Upper lobe of left lung (tissue), 4 donors: ENCODE data around the gene GAK.

Source experiments
- EP300 ChIP-seq, 4 donors: sonication (generic); formaldehyde crosslinking; IDR thresholded peaks; one replicate each; pipeline ENCODE4 v1.5.1; 2017; ENCODE audit warnings: antibody characterized with exemption in 4 of 4, control low read depth in 2 of 4
- POLR2A ChIP-seq, 4 donors: fragments of 450-650 bp; IDR thresholded peaks; one replicate each; pipeline ENCODE4 v1.5.1; 2016 to 2017; ENCODE audit warnings: antibody characterized with exemption in 4 of 4, mild to moderate bottlenecking in 2 of 4
- POLR2AphosphoS5 ChIP-seq, 2 donors: sonication (generic); formaldehyde crosslinking; IDR thresholded peaks; one replicate each; pipeline ENCODE4 v1.5.1; 2017; ENCODE audit warnings: antibody characterized with exemption in 2 of 2
- TF ChIP-seq, protein P1 (sequence below), 6 experiments: fragments of 450-650 bp in 4 of 6; fragments of 200-600 bp in 2 of 6; sonication (generic) in 2 of 6; IDR thresholded peaks; one replicate each; pipeline ENCODE4 v1.5.1; 2016 to 2019; ENCODE audit warnings: antibody characterized with exemption in 6 of 6

DNA sequence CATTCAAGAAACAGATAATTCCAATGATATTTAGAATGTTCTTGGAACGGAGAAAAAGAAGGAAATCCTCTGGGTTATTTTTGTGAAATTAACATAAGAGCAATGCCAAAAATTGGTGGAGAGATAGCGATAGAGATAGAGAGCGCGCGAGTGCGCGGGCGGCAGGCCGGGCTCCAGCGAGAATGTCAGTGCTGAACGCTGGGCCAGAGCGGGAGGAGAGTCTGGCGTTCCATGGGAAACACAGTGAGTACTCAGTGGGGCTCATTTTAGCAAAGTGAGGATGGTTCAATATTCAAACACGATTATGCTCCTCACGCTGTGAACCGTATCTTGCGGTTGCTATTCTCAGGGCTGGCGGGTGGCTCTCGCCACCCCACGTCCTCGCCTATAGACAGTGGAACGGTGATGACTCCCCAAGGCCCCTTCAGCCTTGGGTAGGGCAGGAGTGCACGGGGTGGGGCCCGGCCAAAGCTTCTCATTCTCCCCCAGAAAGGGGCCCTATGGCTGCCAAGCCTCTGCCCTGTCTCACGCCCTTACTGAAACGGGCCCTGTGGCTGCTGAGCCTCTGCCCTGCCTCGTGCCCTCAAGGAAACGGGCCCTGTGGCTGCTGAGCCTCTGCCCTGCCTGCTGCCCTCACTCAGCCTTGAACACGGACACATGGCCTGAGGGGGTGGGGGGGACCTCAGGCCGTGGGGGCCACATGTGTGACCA is 123.1 kb downstream of the GAK start:
- TF ChIP-seq, protein P1, sequence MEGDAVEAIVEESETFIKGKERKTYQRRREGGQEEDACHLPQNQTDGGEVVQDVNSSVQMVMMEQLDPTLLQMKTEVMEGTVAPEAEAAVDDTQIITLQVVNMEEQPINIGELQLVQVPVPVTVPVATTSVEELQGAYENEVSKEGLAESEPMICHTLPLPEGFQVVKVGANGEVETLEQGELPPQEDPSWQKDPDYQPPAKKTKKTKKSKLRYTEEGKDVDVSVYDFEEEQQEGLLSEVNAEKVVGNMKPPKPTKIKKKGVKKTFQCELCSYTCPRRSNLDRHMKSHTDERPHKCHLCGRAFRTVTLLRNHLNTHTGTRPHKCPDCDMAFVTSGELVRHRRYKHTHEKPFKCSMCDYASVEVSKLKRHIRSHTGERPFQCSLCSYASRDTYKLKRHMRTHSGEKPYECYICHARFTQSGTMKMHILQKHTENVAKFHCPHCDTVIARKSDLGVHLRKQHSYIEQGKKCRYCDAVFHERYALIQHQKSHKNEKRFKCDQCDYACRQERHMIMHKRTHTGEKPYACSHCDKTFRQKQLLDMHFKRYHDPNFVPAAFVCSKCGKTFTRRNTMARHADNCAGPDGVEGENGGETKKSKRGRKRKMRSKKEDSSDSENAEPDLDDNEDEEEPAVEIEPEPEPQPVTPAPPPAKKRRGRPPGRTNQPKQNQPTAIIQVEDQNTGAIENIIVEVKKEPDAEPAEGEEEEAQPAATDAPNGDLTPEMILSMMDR (IDR thresholded peaks at IDR 0.05) = no peak
- TF ChIP-seq EP300 (IDR thresholded peaks at IDR 0.05) (no peak), POLR2A (IDR thresholded peaks at IDR 0.05) (no peak), POLR2AphosphoS5 (IDR thresholded peaks at IDR 0.05) (no peak)
